IMR-90 (cell line): ENCODE data around the gene PPP1R9A. TPM values are rescaled to one million over a fixed set of nuclear protein-coding genes. Genes with fewer than 3 reads are reported as not detected.

Source experiments
- ATAC-seq: fragments of 200-7000 bp; cut with Tn5 transposase; 2 replicates; pipeline ENCODE4 v1.9.1; 2020; ENCODE audit warnings: low read depth, mild to moderate bottlenecking, moderate library complexity
- BruUV-seq: library from RNA; stranded (reverse); fragments of 400-500 nt; replicated peaks from 2 replicates; lab custom pipeline; 2021; lab: Mats Ljungman, UMichigan
- CTCF ChIA-PET: fragments of 300-600 bp; formaldehyde crosslinking; extraction: SDS; loops from one replicate; lab custom pipeline; 2021; ENCODE audit warnings: antibody characterized with exemption; lab: Yijun Ruan, JAX
- POLR2A ChIA-PET: fragments of 300-600 bp; sonication (Branson Sonifier 250); formaldehyde crosslinking; loops from one replicate; lab custom pipeline; 2022; ENCODE audit warnings: antibody characterized with exemption; ENCODE audit not compliant: unreplicated experiment; lab: Charles Lee
- DNase-seq: peaks from one replicate; pipeline ENCODE4 v3.0.0; 2013
- H2AFZ ChIP-seq: replicated peaks from 2 replicates; pipeline ENCODE3; 2013; ENCODE audit warnings: low read length, mild to moderate bottlenecking; ENCODE audit not compliant: poor library complexity
- H2AK5ac ChIP-seq: 2 replicates; pipeline ENCODE4 v1.6.1; 2013; ENCODE audit warnings: low read depth, low read length, inconsistent platforms
- H2AK9ac ChIP-seq: replicated peaks from 2 replicates; pipeline ENCODE3; 2013; ENCODE audit warnings: mild to moderate bottlenecking, low read depth, low read length, moderate library complexity; ENCODE audit not compliant: poor library complexity
- H2BK120ac ChIP-seq: 2 replicates; pipeline ENCODE4 v1.6.1; 2013; ENCODE audit warnings: low read depth, low read length, inconsistent platforms
- H2BK15ac ChIP-seq: 3 replicates; pipeline ENCODE4 v1.6.1; 2013; ENCODE audit warnings: low read depth, low read length, inconsistent platforms
- H2BK20ac ChIP-seq: 2 replicates; pipeline ENCODE4 v1.6.1; 2013; ENCODE audit warnings: low read depth, mild to moderate bottlenecking, inconsistent platforms, low read length, moderate library complexity
- H2BK5ac ChIP-seq: 2 replicates; pipeline ENCODE4 v1.6.1; 2013; ENCODE audit warnings: mild to moderate bottlenecking, low read depth, low read length, inconsistent platforms; ENCODE audit not compliant: poor library complexity, severe bottlenecking
- H3K14ac ChIP-seq: replicated peaks from 2 replicates; pipeline ENCODE4 v1.6.1; 2013; ENCODE audit warnings: low read depth, low read length, inconsistent platforms
- H3K18ac ChIP-seq: 2 replicates; pipeline ENCODE4 v1.6.1; 2013; ENCODE audit warnings: low read depth, low read length, control low read depth
- H3K23ac ChIP-seq: 2 replicates; pipeline ENCODE4 v1.6.1; 2013; ENCODE audit warnings: low read depth, low read length, inconsistent platforms
- H3K27ac ChIP-seq: 2 replicates; pipeline ENCODE4 v1.5.1; 2013; ENCODE audit warnings: mild to moderate bottlenecking, control low read depth, low read length; ENCODE audit not compliant: insufficient read depth
- H3K27me3 ChIP-seq: 2 replicates; pipeline ENCODE4 v1.6.1; 2013; ENCODE audit warnings: low read length; ENCODE audit not compliant: control insufficient read depth, insufficient read depth
- H3K36me3 ChIP-seq: 2 replicates; pipeline ENCODE4 v1.6.1; 2013; ENCODE audit warnings: low read length, mixed read lengths; ENCODE audit not compliant: control insufficient read depth, insufficient read depth
- H3K4ac ChIP-seq: 2 replicates; pipeline ENCODE4 v1.6.1; 2013; ENCODE audit warnings: low read depth, low read length, inconsistent platforms
- H3K4me1 ChIP-seq: 2 replicates; pipeline ENCODE4 v1.6.1; 2013; ENCODE audit warnings: low read length, mixed read lengths; ENCODE audit not compliant: control insufficient read depth, insufficient read depth
- H3K4me2 ChIP-seq: 2 replicates; pipeline ENCODE4 v1.6.1; 2013; ENCODE audit warnings: low read depth, mild to moderate bottlenecking, control low read depth, low read length, moderate library complexity
- H3K4me3 ChIP-seq: 2 replicates; pipeline ENCODE4 v1.5.1; 2013; ENCODE audit warnings: low read depth, mild to moderate bottlenecking, control low read depth, low read length, moderate library complexity; ENCODE audit not compliant: insufficient read depth
- H3K56ac ChIP-seq: 2 replicates; pipeline ENCODE4 v1.6.1; 2013; ENCODE audit warnings: low read length, inconsistent platforms; ENCODE audit not compliant: insufficient read depth; ENCODE audit errors: extremely low read depth
- H3K79me1 ChIP-seq, 2 experiments: 2 replicates each; pipeline ENCODE4 v1.6.1; 2013; ENCODE audit warnings: low read length in 2 of 2, inconsistent platforms in 1 of 2, low read depth in 1 of 2
- H3K9ac ChIP-seq: 2 replicates; pipeline ENCODE4 v1.6.1; 2013; ENCODE audit warnings: low read depth, low read length, control low read depth
- H3K9me1 ChIP-seq: 2 replicates; pipeline ENCODE4 v1.6.1; 2013; ENCODE audit warnings: low read length, inconsistent platforms; ENCODE audit not compliant: insufficient read depth
- H3K9me3 ChIP-seq: 2 replicates; pipeline ENCODE4 v1.6.1; 2013; ENCODE audit warnings: low read length; ENCODE audit not compliant: control insufficient read depth, insufficient read depth
- H4K20me1 ChIP-seq: 2 replicates; pipeline ENCODE4 v1.6.1; 2013; ENCODE audit warnings: low read length, inconsistent platforms; ENCODE audit not compliant: insufficient read depth
- H4K5ac ChIP-seq: 2 replicates; pipeline ENCODE4 v1.6.1; 2013; ENCODE audit warnings: mild to moderate bottlenecking, low read depth, low read length, control low read depth
- H4K8ac ChIP-seq, 2 experiments: 2 replicates each; pipeline ENCODE4 v1.6.1; 2013; ENCODE audit warnings: low read depth in 2 of 2, low read length in 2 of 2, control low read depth in 1 of 2, inconsistent platforms in 1 of 2
- H4K91ac ChIP-seq: 2 replicates; pipeline ENCODE4 v1.6.1; 2013; ENCODE audit warnings: low read depth, low read length, inconsistent platforms; ENCODE audit not compliant: insufficient read depth
- BHLHE40 ChIP-seq: fragments of 150-350 bp; IDR thresholded peaks from 2 replicates; pipeline ENCODE4 v1.6.1; 2016; ENCODE audit warnings: mild to moderate bottlenecking, low read depth, low read length
- CEBPB ChIP-seq: IDR thresholded peaks from 2 replicates; pipeline ENCODE4 v1.6.1; 2012; ENCODE audit warnings: low read depth, low read length, improper control_type of control experiment
- CHD1 ChIP-seq: IDR thresholded peaks from 2 replicates; pipeline ENCODE4 v1.6.1; 2012; ENCODE audit warnings: low read depth, low read length, improper control_type of control experiment
- CTCF ChIP-seq: conservative IDR thresholded peaks from 2 replicates; pipeline ENCODE4 v1.5.1; 2012; ENCODE audit warnings: mild to moderate bottlenecking, low read depth, low read length, improper control_type of control experiment
- ELK1 ChIP-seq: fragments of 150-350 bp; IDR thresholded peaks from 2 replicates; pipeline ENCODE4 v1.6.1; 2016; ENCODE audit warnings: low read depth, mild to moderate bottlenecking, low read length, moderate library complexity, borderline replicate concordance
- MAZ ChIP-seq: IDR thresholded peaks from 2 replicates; pipeline ENCODE4 v1.6.1; 2012; ENCODE audit warnings: low read depth, mild to moderate bottlenecking, low read length, improper control_type of control experiment, moderate library complexity, borderline replicate concordance
- MXI1 ChIP-seq: IDR thresholded peaks from 2 replicates; pipeline ENCODE4 v1.6.1; 2012; ENCODE audit warnings: low read depth, mild to moderate bottlenecking, low read length, moderate library complexity, borderline replicate concordance
- NFE2L2 ChIP-seq: fragments of 150-350 bp; IDR thresholded peaks from 2 replicates; pipeline ENCODE4 v1.6.1; 2016; ENCODE audit warnings: low read depth, mild to moderate bottlenecking, low read length
- POLR2A ChIP-seq: IDR thresholded peaks from 2 replicates; pipeline ENCODE4 v1.6.1; 2012; ENCODE audit warnings: mild to moderate bottlenecking, low read depth, low read length
- RCOR1 ChIP-seq: IDR thresholded peaks from 2 replicates; pipeline ENCODE4 v1.6.1; 2012; ENCODE audit warnings: mild to moderate bottlenecking, low read length, improper control_type of control experiment; ENCODE audit not compliant: insufficient replicate concordance
- RFX5 ChIP-seq: IDR thresholded peaks from 2 replicates; pipeline ENCODE4 v1.8.0; 2012; ENCODE audit warnings: low read depth, mild to moderate bottlenecking, low read length, moderate library complexity
- USF2 ChIP-seq: fragments of 150-350 bp; IDR thresholded peaks from 2 replicates; pipeline ENCODE4 v1.6.1; 2017; ENCODE audit warnings: mild to moderate bottlenecking, antibody characterized with exemption, low read length, low read depth
- WGBS, 2 experiments: methylation state at CpG; one replicate each; pipeline versions ENCODE4 v1.1.5 to v1.1.7; 2013; ENCODE audit warnings: missing lambda C conversion rate in 2 of 2; ENCODE audit not compliant: insufficient read length in 1 of 2; ENCODE audit errors: extremely low coverage in 2 of 2; 5-methylcytosine and 5-hydroxymethylcytosine counted together
- dilution Hi-C: fragments of 300-500 bp; cut with HindIII; formaldehyde crosslinking; loops from one replicate; pipeline ENCODE4 v1.14.3; 2018; ENCODE audit warnings: low sequenced_read_pairs; ENCODE audit not compliant: unreplicated experiment
- in situ Hi-C: fragments of 300-500 bp; cut with MboI; formaldehyde crosslinking; loops from 3 replicates; pipeline ENCODE4 v1.14.3; 2019; ENCODE audit warnings: low sequenced_read_pairs, inconsistent platforms, mixed read lengths
- intact Hi-C: fragments of 100-400 bp; cut with micrococcal nuclease; formaldehyde crosslinking; loops from 2 replicates; pipeline ENCODE4 v1.10.0; 2022
- polyA plus RNA-seq, 3 experiments: library from polyadenylated mRNA; depleted of rRNA; stranded (reverse); fragments of >200 nt; gene quantifications; 2 replicates each; pipeline ENCODE4 v1.2.3, GENCODE V29; 2012; ENCODE audit warnings: low replicate concordance in 1 of 3
- total RNA-seq: library from RNA; depleted of rRNA; stranded (reverse); fragments of >200 nt; gene quantifications from 2 replicates; pipeline ENCODE4 v1.2.3, GENCODE V29; 2012

PPP1R9A gene
- total and polyA plus RNA-seq, 2 of the 4 experiments (the other 2 are of a cell fraction) = not detected

GRCh38 chr7:95330961-95331337, 423.6 kb downstream of the PPP1R9A start:
- Histone ChIP-seq H3K56ac (no peak overlapping the region), H3K27me3 (no peaks in the 10 kb centered on the region), H3K9ac (no peak overlapping the region), H3K4me1 (no peaks in the 10 kb centered on the region), H3K4me2 (peak overlapping the region; percentile 84; the same call in 1 of the 2 replicates), H3K23ac (no peak overlapping the region), H3K4me3 (no peak overlapping the region; the same call in 1 of the 2 replicates), H2AK9ac (no peak overlapping the region), H3K9me1 (no peaks in the 10 kb centered on the region), H4K5ac (no peak overlapping the region), H3K4ac (no peak overlapping the region), H3K36me3 (no peaks in the 10 kb centered on the region), H2BK20ac (no peak overlapping the region), H3K27ac (no peak overlapping the region), H2AK5ac (no peak overlapping the region), H4K8ac (no peak overlapping the region), H3K14ac (no peak overlapping the region), H2BK5ac (no peak overlapping the region), H3K18ac (no peak overlapping the region), H3K9me3 (no peaks in the 10 kb centered on the region), H4K20me1 (no peaks in the 10 kb centered on the region), H2BK120ac (no peak overlapping the region), H2BK15ac (no peak overlapping the region), H2AFZ (no peak overlapping the region), H4K91ac (no peak overlapping the region), H3K79me1 (no peaks in the 10 kb centered on the region)
- CTCF ChIA-PET = no interaction called here
- DNase-seq = no peak
- no CpG with 5 or more reads among the region's 1 CpG for WGBS, 2 experiments
- POLR2A ChIA-PET = no interaction called here
- dilution Hi-C loops (no loop called here), in situ Hi-C loops (no loop called here), intact Hi-C loops (no loop called here)
- BruUV-seq = no TSS peak
- no peak for ATAC-seq
- TF ChIP-seq BHLHE40 (no peak), MAZ (no peak), NFE2L2 (no peak), USF2 (no peak), CHD1 (no peak), ELK1 (no peak), RFX5 (no peak), CTCF (no peak), RCOR1 (no peak), POLR2A (no peak), CEBPB (no peak), MXI1 (no peak)
